Measurements from ENCODE around the gene DUSP22.
"Not testable (repeated sequence)": the region's sequence is repeated elsewhere in the genome, so short reads cannot be mapped to it uniquely, and the experiment has no call there.

DUSP22 gene

GRCh38 chr6:279341-280029, 12.8 kb upstream of the DUSP22 start:
- DNase-seq (ENCODE audit: low spot score), result no peak

GRCh38 chr6:280775-281468, 11.4 kb upstream of the DUSP22 start:
- no peak for DNase-seq (ENCODE audit: low spot score)

DNA sequence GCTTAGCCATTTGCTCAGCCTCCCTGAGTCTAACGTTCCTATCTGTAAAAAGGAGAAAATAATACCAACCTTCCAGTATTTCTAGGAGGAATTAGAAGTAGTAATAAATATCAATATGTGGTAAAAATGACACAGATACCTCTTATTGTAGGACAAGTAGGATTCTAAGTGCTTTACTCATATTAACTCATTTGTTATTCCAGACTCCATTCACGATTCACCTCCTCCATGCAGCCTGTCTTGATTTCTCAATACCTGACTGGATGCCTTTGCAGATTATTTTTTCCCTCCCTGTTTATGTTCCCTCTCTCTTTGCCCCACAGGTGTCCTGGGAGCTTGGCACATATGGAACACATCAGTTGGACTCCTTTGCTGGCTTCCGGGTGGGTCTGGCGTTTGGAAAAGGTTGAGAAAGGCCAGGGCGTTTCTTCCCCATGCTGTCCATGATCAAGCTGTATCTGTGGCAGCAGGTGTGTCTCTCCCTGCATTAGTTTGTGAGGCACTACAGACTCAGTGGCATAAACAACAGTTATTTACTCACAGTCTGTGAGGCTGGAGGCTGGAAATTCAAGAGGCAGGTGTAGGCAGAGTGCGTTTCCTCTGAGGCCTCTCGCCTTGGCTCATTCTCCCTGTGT, 10.7 kb upstream of the DUSP22 start:
- DNase-seq (ENCODE audit: low spot score), result no peak

GRCh38 chr6:282177-282866, 10.0 kb upstream of the DUSP22 start:
- DNase-seq (ENCODE audit: low spot score), result no peak

- no peak for DNase-seq (ENCODE audit: low spot score)
These were observed 9.3 kb upstream of the DUSP22 start for GRCh38 chr6:282867-283416.

- DNase-seq (ENCODE audit: low spot score), result no peak
These were observed 7.8 kb upstream of the DUSP22 start for GRCh38 chr6:284486-284885.

DNA sequence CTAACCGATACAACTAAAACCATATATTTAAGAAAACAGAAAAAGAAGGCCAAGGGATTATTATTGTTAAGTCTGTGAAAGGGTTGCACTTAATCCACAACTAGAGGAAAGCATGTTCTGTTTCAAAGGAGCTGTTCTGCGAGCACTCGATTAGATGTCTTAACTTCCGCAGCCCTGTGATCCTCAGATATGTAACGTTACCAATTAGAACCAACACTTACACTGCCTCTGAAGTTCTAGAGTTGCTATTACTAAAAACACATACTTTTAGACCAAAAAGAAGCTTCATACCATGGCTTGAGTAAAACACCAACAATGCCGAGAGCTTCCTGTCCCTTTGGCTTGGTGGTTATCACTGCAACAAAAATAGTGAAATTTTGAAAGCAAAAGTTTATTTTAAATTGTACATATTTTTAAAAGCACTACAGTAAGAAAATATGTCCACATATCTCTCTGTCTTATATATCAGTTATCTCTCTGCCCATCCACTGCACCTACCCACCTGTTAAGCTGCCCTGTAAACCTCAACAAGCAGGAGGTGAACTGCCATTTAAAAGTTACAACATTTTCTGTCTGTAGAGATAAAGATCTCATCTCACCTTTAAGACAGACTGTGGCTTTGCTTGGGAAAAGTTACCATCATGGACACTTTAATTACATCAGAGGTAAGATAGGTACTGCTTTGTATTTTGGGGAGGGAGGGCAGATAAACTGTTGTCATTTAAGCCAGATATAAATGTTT, 7.1 kb upstream of the DUSP22 start:
- no peak for DNase-seq (ENCODE audit: low spot score)

DNA sequence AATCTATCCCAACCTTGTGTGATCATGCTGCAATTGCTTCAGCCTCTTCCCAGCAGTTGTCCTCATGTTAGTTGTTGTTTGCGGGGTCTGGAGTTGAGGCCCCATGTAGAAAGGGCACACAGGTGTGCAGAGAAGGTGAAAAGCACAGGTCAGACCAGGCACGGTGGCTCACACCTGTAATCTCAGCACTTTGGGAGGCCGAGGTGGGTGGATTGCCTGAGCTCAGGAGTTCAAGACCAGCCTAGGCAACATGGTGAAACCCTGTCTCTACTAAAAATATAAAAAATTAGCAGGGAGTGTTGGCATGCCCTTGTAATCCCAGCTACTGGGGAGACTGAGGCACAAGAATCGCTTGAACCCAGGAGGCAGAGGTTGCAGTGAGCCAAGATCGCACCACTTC, 6.4 kb upstream of the DUSP22 start:
- DNase-seq (ENCODE audit: low spot score), result not testable (repeated sequence)

- DNase-seq (ENCODE audit: low spot score), result no peak
These were observed 5.4 kb upstream of the DUSP22 start for GRCh38 chr6:286681-287488.

GRCh38 chr6:287489-287860, 4.8 kb upstream of the DUSP22 start:
- DNase-seq (ENCODE audit: low spot score), result no peak

DNA sequence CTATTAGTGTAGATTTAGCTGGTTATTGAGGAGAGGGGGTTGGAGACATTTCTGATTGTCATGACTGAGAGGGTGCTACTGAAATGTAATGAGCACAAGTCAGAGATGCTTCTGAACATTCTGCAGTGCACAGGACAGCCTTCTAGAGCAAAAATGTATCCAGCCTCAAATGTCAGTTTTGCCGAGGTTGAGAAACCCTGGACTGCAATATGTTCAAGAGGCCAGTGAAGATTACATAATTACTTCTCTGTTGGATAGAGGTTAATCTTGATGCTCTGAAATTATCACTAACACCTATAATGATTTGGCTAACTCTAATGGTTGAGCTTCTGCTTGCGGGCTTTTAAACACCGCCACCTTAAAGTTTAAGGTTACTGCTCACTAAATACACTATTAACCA, 3.4 kb upstream of the DUSP22 start:
- no peak for DNase-seq (ENCODE audit: low spot score)

- no peak for DNase-seq (ENCODE audit: low spot score)
These were observed 2.0 kb upstream of the DUSP22 start for GRCh38 chr6:290111-290922.

DNA sequence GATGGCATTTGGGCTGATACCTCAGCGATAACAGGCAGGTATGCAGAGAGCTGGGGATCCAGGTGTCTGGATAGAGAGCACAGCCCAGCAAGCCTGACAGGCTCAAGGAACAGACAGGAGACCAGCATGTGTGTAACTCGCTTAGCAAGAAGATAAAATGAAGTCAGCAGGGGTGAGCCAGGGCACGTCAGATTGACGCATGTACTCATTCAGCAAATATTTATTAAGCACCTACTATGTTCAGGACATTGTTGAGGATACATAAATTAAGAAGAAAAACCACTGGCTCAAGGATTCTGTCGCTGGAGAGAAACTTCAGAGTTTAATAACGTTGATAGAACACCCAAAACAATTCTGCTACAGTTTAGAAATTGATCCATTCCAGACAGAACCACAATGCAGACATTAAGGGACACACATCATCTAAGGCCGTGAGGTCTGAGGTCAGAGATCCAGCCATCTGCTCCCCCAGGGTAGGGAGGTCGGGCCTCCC, 1.0 kb upstream of the DUSP22 start:
- DNase-seq (ENCODE audit: low spot score), result no peak

DNA sequence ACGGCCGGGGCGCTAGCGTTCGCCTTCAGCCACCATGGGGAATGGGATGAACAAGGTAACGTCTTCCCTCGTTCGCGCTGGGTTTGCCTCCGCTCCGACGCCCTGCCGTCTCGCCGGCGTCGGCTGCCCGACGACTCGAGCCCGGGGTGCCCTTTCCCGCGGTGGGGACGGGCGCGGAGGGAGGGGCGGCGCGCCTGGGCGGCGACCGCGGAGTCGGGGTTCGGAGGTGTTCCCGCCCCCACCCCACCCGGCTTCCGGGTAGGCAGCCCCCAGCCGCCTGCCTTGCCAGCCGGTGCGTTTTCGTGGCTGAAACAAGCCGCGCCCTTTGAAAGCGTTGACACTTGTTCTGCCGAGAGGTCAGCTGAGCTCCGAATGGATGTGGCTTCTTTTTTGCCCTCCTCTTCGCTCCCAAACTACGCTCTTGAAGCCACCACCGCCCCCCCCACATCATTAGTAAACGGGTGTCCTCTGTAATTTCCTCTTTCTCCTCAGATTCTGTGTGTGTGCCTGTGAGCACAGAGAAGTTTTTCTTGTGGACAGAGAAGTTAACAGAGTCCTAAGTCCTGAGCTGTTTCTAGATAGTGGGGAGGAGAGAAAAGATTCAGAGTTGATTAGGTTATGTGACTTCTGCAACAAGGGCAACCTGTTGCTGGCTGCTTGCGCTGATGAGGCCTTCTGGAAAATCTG, 362 bp downstream of the DUSP22 start:
- DNase-seq (ENCODE audit: low spot score), result peak; percentile 23

DNA sequence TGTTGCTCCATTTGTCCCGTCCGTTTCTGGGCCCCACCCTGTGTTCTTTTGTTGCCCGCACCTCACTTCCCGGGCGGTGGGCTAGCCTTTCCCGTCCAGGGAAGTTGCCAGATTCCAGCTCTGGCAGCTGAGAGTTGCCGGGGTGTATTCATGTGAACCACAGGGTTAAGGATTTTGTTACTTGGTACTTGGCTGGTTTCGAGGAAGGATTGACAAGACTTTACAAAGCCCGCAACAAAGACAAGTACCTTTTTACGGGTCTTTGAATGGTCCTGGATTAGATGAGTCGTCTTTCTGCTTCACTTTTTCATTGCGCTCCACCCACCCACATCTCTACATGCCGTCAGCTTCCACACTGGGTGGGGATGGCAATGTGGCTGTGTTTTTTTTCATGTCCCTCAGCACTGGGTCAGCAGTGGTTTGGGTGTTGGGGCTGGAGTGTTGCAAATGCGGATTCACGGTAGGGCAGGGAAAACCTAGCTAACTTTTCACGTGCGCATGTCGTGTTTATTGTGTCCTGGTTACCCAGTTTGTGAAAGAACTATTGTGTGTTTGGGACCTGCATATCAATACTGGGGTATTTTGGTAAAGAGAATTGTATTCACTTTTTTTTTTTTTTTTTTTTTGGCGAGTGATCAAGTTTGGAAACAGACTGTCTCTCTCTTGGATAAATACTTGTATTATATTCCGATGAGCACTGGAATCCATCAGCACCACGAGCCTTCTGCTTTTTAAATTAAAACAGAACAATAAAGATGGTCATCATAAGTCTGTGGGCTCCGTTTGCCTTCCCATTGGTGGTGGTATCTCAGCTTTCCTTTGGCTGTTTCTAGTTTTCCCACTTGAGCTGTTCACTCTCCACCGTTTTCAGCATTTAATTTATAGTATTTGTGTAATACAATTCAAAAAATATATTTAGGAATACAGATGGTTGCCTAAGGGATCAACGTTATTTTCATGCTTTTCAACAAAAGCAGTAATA, 1.2 kb downstream of the DUSP22 start:
- peak; percentile 11 for DNase-seq (ENCODE audit: low spot score)

DNA sequence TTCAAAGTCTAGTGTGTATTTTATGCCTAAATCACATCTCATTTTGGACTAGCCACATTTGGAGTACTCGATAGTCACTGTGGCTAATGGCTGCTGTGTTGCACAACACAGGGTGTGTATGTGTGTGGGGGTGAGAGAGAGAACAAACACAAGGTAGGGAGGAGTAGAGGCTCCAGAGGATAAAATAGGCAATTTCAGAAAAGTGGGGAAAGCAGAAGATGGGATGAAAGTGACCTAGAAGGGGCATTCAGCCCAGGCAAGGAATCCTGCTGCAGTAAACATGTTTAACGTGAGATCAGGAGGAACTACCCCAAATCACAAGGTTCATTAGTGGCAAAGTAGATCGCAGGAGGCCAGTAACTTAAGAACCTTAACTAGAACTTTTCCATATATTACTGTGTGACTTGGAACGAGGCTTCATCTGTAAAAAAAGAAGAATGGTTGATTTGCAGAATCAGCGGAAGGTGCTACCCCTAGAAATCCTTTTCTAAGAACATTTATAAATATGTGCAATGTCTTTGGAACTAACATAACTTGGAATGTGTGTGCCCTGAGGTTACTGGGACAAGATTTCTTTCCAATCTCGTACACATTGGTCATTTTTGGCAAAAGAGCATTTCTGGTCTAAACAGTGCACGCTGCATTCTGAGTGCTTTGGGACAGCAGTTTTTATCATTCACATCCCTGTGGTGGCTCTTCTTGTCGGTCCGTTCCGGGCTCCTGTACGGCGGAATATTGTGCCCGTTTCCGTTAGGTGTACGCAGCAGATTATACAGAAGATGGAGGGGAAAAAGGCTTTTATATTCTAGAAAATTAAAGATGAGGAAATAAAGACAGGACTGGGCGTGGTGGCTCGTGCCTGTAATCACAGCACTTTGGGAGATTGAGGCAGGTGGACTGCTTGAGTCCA, 2.6 kb downstream of the DUSP22 start:
- peak; percentile 21 for DNase-seq (ENCODE audit: low spot score)

Data from HuH-7 (cell line).